Mesenteric fat pad (tissue), 1 donor: ENCODE data around the gene PKLR. TPM values are rescaled to one million over a fixed set of nuclear protein-coding genes. Genes with fewer than 3 reads are reported as not detected.

Experiments used
- microRNA-seq: library from miRNA; unstranded; fragments of <30 nt; microRNA quantifications from one replicate; pipeline ENCODE4 v1.2.0, GENCODE V29; 2020; ENCODE audit warnings: borderline number of aligned reads
- total RNA-seq: library from RNA; stranded (reverse); fragmentation: NEBNext Ultra II Directional; extraction: Animal tissue kit (Norgen Biotek cat#: 25700); gene quantifications from one replicate; pipeline ENCODE4 v1.2.1, GENCODE V29; 2021
- donor health status: DM: yes; HTN: yes; CAD: no.

Gene PKLR
- total RNA-seq, 1 donor from 2014 or later: not detected

Small RNA genes lying within 50 kb of the gene (microRNA-seq; reads per million reads assigned to microRNA genes)
- not detected for gene MIR555

Other genes starting within 250 kb of the PKLR start
- gene EFNA4, start 237.7 kb downstream of the PKLR start, total RNA-seq: 3.1 TPM
- gene EFNA3, start 222.6 kb downstream of the PKLR start, total RNA-seq: 0.58 TPM
- 17.8 TPM for gene EFNA1, start 173.6 kb downstream of the PKLR start, total RNA-seq
- gene SLC50A1, start 165.6 kb downstream of the PKLR start, total RNA-seq: 30.2 TPM
- gene DPM3, start 160.9 kb downstream of the PKLR start, total RNA-seq: 76.2 TPM
- 155 TPM for gene KRTCAP2, start 128.1 kb downstream of the PKLR start, total RNA-seq
- 0.22 TPM for gene TRIM46, start 127.6 kb downstream of the PKLR start, total RNA-seq
- gene THBS3, start 93.5 kb downstream of the PKLR start, total RNA-seq: 17.9 TPM
- gene MTX1, start 92.7 kb downstream of the PKLR start, total RNA-seq: 40.0 TPM
- gene ENTREP3, start 46.0 kb downstream of the PKLR start, total RNA-seq: 25.2 TPM
- 69.7 TPM for gene SCAMP3, start 39.1 kb downstream of the PKLR start, total RNA-seq
- 34.7 TPM for gene CLK2, start 27.9 kb downstream of the PKLR start, total RNA-seq
- gene HCN3, start 24.0 kb downstream of the PKLR start, total RNA-seq: 3.3 TPM
- gene FDPS, start 7.4 kb upstream of the PKLR start, total RNA-seq: 91.7 TPM
- 20.8 TPM for gene RUSC1, start 19.5 kb upstream of the PKLR start, total RNA-seq